Activated gamma-delta T cell (primary cell): Measurements from ENCODE around the gene PRSS48.
A peak's percentile ranks its signal among the peaks of the same experiment; 100 is the strongest.
"Not testable (repeated sequence)": the region's sequence is repeated elsewhere in the genome, so short reads cannot be mapped to it uniquely, and the experiment has no call there.

ENCODE experiments used
- DNase-seq: peaks from one replicate; lab custom pipeline; 2025; lab: John Stamatoyannopoulos, UW
- total RNA-seq, 2 donors: gene quantifications; one replicate each; lab custom pipeline; 2026; lab: John Stamatoyannopoulos, UW

PRSS48 gene, protein sequence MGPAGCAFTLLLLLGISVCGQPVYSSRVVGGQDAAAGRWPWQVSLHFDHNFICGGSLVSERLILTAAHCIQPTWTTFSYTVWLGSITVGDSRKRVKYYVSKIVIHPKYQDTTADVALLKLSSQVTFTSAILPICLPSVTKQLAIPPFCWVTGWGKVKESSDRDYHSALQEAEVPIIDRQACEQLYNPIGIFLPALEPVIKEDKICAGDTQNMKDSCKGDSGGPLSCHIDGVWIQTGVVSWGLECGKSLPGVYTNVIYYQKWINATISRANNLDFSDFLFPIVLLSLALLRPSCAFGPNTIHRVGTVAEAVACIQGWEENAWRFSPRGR
- total RNA-seq, result 0 reads per million in 2 donors

DNA sequence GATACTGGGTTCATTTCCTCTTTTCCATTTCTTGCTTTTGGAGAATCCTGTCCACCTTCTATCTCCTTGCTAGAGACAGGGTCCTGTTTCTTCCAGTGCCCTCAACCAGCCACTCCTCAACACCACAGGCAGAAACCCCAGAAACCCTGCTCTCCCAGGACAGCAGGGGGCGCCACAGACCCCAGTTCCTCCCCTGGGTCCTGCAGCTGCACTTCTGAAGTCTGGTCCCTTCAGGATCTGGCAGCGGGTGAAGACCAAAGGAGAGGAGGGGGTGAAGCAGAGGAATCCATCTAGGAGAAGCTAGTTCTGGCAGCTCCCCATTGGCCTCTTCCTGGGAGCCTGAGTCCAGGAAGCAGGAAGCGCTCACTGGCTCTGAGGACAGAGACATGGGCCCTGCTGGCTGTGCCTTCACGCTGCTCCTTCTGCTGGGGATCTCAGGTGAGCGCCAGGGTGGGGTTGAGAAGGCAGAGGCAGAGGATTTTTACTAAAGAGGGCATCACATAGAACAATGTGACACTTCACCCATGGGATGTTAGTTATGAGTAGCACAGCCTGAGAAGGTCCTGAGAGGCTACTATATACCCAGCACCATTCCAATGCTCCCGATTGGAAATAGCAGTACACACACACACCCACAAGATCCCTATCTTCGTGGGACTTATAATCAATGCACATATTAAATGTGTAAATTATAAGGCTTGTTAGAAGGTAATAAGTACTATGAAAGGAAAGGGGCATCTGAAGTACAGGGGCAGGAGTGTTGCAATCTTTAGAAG is at the start of gene PRSS48:
Gene PRSS48, plus strand, starts transcription at position 375 of the 776 bp plus-strand sequence. Its CDS starts 12 bp downstream, at position 387.
- no peak for DNase-seq

DNA sequence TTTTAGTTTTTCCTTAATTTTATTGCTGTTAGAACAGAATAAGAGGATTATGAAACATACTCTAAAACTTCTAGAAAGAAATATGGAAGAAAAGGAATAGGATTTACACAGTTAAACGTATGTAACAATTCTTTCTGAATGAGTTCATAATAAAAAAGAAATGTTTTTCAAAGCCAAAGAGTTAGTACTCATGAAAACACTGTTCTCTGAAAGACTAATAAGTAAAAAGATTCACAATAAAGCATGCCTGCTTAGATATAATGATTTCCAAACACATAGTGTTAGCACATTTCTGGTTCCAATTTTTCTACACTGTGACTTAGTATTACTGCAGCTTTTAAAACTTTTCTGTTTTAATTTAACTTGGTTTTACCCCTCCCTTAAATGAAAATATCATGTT is 49.8 kb upstream of the PRSS48 start:
- no peak for DNase-seq

DNA sequence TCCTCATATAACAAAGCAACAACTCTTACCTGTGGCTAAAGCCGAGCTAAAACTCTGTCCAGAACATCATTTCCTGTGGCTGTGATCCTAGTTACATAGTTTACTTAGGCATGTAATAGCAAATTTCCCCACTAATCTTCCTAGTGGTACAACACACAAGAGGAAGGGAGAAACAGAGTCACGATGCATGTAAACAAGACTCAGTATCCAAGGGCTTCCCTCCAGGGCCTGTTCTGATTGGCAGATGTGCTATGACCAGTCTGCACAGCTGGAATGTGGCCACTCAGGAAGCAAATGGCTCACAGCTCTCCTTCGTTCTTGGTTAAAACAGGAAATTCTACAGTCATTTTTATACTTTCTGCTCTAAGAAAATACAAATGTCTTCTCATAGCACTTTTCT is 49.2 kb upstream of the PRSS48 start:
- no peak for DNase-seq

DNA sequence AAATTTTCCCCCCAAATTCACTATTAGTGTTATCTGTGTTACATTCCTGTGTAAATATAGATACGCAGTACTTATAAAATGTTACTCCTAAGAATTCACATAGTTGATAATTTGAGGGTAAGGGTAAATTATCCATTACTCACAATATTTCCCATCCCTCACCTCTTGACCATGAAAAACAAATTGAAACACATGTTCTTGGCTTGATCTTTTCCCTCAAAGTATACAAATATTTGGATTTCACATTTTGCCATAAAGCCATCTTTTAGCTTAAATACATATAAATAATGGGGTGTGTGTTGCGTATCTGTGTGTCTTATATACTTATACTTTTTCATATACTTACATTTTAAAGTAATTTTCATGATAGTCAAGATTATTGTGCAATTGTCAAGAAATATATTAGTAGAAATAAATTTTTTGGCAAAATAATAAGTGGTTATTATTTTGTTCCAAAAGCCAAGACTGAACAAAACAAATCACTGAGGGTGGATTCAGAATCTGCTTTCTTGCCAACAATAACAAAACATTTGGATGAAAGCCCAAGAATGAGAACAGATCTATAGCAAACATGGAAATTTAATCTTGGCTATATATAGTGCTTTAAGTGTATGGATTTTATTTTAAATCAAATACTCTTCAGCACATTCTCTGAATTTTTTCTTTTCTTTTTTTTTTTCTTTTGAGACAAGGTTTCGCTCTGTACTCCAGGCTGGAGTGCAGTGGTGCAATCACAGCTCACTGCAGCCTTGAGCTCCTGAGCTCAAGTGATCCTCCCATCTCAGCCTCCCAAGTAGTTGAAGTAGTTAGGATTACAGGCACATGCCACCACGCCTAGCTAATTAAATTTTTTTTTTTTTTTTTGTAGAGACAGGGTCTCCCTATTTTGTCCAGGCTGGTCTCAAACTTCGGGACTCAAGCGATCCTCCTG is 48.5 kb upstream of the PRSS48 start:
- no peak for DNase-seq

DNA sequence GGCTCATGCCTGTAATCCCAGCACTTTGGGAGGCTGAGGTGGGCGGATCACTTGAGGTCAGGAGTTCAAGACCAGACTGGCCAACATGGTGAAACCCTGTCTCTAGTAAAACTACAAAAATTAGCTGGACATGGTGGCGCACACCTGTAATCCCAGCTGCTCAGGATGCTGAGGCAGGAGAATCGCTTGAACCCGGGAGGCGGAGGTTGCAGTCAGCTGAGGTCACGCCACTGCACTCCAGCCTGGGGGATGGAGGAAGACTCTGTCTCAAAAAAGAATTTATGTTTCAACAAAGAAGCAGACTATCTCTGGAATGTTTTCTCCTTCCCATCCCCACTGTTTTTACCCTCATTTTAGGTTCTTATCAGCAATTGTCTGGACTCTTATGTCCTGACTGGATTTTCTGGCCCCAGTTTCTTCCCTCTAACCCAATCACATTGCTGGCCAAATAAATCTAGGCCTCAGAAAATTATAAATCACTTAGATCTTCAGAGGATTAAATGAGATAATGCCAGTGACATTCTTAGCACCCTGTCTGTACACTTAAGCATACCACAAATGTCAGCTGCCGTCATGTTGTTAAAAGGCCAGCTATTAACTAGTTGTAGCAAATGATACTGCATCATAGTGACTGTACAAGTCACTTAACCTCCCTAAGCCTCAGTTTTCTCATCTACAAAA is 44.9 kb upstream of the PRSS48 start:
- no peak for DNase-seq

DNA sequence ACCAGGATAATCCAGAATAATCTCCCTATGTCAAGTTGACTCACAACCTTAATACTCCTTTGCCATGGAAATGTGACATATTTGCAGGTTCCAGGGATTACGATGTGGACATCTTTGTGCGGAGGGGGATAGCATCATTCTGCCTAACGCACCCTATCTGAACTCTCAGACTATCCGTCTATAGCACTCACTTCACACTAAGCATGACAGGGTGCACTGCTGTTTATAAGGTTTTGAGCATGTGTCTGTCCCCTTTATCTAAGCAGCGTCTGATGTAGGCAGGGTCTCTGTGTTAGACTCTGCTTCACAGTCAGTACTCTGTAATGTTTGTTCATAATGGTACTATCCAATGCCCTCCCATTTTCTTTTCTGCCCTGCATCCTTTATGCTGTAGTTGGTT is 43.4 kb upstream of the PRSS48 start:
- DNase-seq, result no peak

DNA sequence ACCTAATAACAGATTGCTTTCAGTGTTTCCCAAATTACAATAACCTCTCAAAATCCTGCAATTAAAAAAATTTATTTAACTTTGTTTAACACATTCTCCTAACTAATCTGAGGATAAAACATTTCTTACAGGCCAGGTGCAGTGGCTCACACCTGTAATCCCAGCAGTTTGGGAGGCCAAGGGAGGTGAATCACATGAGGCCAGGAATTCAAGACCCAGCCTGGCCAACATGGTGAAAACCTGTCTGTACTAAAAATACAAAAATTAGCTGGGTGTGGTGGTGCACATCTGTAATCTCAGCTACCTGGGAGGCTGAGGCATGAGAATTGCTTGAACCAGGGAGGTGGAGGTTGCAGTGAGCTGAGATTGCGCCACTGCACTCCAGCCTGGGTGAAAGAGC is 41.6 kb upstream of the PRSS48 start:
- not testable (repeated sequence) for DNase-seq

DNA sequence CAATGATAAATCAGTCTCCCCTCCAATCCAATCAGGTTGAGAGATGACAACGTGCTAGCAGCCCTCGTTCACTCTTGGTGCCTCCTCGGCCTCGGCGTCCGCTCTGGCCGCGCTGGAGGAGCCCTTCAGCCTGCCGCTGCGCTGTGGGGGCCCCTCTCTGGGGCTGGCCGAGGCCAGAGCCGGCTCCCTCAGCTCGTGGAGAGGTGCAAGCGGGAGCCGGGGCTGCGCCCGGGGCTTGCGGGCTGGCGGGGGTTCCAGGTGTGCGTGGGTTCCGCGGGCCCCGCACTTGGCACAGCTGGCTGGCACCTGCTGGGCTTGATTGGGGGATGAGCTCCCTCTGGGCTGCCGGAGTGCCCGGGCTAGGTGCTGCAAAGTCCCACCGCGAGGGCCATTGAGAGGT is 40.9 kb upstream of the PRSS48 start:
- peak; percentile 7 for DNase-seq

DNA sequence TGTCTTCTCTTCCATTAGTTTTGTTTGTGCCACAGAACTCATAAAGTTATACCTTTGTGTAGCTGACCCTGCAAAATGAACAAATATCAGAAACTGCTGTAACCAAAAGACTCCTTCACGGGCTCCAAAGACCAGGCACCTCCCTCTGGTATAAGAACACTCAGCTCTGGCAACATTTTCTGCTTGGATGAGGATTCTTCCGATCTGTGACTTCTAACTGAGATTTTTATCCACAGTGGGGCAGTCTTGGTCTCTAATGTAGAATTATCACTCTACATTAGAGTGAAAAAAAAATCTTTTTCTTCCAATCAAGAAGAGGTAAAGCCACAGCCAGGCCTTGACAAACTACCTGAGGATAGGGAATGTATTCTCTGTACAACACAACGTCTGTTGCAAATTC is 38.5 kb upstream of the PRSS48 start:
- DNase-seq, result no peak

DNA sequence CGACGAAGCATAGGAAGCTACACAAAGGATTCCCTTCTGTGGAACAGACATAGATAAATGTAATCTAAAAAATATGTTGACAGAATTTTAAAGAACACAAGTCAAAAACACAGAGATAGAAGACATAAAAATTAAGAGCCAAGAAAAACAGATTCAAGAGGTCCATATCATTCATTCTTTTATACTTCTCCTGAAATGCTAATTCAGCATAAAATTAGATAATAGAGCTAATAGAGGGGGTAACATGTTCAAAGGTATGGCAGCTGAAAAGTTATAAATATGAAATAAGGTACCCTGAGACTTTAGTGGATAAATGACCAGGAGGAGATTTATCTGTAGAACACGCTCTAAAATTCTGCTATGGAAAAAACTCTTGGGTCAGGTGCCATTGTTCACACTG is 37.4 kb upstream of the PRSS48 start:
- DNase-seq, result no peak

DNA sequence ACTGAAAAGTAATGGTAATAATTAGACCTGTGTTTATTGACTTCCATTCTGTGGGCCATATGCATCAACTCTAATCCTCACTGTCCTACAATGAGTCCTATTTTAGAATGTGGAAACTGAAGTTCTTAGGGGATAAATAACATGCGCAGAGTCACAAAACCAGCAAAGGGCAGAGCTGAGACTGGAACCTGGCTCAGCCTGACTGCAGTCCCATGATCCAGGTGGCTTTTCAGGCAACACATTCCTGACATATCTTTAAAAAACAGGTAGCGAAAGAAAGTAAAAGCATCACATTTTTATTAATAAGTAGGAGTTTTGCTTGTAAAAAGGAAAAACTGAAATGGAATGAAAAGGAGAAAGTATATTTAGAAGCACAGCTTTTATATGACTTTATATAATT is 34.7 kb upstream of the PRSS48 start:
- no peak for DNase-seq

DNA sequence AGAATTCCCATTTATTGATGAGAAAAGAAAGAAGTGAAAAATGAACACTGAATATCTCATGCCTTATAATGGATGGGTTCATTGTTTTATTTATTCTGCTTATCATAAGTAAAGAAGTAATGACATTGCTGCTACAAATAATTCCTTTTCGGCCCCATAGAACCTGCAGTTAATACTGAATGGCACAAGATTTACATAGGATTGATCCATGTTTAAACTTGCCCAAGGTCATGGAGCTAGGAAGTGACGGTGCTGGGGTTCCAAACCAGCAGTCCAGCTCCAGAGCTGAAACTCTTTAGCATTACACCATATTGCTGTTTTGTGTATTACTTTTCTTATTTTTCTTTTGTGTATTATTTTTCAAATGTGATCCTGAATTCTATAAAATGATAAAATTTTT is 30.2 kb upstream of the PRSS48 start:
- no peak for DNase-seq

DNA sequence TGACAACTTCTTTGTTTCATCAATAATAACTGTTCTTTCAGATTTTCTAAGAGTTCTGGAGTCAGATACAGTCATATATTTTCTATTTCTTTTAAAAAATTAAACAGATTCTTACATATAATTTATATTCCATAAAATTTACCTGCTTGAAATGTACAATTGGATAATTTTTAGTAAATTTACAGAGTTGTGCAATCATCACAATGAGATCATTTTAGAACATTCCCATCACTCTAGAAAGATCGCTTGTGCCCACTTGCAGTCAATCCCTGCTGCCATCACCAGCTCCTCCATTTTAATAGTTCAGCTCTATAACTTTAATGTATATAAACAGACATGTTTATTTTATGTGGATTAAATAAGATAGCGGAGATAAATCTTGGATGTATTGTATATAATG is 29.6 kb upstream of the PRSS48 start:
- DNase-seq, result no peak

DNA sequence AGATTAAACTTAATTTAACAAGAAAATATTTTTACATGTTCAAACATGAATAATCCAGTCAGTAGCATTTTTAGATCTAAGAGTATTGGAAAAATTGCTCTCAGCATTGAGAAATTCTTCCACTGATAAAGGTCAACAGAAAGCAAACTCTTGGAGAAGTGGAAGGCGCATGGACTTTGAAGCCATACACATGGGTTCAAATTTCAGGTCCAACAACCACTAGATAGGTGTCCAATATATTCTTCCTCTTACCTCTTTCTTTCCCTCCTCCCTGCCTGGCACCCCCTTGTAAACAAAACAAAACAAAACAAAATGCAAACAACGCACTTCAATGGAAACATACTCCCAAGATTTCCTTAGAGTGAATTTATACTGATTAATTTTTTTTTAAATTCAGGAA is 28.4 kb upstream of the PRSS48 start:
- no peak for DNase-seq

DNA sequence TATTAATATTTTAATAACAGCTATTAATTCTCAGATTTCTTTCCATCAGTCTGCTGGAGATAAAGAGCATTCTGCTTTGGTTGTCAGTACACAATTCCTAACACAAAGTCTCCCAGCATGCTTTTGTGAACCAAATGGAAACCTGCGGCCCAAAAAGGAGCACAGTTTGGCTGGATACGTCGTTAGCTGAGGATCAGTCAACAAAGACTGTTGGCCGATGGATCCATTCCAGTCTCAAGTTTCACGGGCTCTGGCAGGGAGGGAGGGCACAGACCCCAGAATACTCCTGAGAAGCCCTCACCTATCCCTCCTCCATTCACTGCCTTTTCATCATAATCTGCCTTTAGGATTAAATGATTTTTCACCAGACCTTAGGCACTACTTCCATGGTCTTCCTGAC is 26.3 kb upstream of the PRSS48 start:
- DNase-seq, result no peak

DNA sequence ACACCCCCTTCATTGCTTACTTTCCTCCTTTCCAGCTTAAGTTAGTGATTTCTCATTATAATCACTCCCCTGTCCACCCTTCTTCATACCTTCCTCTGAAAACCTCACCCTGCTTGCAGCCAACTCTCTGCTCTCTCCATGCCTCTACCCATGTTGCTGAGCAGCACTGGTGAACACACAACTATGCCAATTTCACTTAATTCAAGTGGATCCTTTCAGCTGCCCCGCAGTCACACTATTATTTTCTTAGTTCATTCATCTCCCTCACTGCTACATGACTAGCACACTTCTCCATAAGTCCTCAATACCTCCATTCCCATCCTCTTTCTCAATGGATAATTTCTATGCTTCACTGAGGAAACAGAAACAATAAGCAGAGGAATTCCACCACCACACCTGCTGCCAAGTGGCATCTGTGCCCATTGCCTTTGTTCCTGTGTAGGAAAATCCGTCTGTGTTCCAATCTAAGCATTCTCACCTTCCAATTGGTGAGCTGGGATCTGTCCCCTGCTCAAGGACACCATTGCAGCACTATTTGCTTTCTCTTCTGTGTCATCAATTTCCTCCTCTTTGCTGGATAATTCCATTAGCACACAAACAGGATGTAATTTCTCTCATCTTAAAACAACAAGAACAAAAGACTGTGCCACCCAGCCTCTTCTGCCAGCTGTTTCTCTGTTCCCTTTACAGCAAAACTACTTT is 25.2 kb upstream of the PRSS48 start:
- DNase-seq, result no peak

DNA sequence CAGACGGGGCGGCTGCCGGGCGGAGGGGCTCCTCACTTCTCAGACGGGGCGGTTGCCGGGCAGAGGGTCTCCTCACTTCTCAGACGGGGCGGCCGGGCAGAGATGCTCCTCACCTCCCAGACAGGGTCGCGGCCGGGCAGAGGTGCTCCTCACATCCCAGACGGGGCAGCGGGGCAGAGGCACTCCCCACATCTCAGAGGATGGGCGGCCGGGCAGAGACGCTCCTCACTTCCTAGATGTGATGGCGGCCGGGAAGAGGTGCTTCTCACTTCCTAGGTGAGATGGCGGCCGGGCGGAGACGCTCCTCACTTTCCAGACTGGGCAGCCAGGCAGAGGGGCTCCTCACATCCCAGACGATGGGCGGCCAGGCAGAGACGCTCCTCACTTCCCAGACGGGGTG is 21.7 kb upstream of the PRSS48 start:
- DNase-seq, result not testable (repeated sequence)

DNA sequence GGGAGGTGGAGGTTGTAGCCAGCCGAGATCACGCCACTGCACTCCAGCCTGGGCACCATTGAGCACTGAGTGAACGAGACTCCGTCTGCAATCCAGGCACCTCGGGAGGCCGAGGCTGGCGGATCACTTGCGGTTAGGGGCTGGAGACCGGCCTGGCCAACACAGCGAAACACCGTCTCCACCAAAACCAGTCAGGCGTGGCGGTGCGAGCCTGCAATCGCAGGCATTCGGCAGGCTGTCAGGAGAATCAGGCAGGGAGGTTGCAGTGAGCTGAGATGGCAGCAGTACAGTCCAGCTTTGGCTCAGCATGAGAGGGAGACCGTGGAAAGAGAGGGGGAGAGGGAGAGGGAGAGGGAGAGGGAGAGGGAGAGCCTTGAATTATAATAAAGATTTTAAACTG is 21.3 kb upstream of the PRSS48 start:
- not testable (repeated sequence) for DNase-seq

DNA sequence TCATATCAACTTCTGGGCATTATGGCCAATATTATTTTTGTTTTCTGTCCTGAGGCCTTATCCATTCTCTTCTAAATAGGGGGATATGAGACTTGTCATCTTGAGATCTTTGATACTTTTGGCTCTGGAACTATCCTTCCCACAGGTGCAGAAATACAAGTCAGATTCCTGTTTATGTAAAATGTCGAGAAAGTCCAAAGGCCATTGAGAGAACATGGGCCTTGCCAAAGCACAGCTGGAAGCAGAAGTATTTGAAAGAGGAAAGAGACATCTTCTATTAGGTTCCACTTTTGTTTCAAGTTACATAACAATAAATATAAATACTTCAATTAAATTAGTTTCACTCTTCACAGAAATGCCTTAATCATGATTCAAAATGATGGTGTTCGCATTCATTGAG is 20.8 kb upstream of the PRSS48 start:
- no peak for DNase-seq

DNA sequence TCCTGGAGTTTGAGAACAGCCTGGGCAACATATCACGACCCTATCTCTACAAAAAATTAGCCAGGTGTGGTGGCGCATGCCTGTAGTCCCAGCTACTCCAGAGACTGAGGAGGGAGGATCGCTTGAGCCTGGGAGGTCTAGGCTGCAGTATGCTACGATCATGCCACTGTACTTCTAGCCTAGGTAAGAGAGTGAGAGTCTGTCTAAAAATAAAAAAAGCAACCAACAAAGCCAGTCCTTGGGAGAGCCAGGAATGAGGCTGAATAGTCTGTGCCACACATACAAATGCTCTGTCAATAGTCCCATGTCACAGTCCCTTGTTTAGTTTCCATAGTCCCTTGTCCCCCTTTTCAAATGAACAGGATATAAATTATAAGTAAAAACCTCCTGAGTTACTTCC is 19.3 kb upstream of the PRSS48 start:
- DNase-seq, result no peak

DNA sequence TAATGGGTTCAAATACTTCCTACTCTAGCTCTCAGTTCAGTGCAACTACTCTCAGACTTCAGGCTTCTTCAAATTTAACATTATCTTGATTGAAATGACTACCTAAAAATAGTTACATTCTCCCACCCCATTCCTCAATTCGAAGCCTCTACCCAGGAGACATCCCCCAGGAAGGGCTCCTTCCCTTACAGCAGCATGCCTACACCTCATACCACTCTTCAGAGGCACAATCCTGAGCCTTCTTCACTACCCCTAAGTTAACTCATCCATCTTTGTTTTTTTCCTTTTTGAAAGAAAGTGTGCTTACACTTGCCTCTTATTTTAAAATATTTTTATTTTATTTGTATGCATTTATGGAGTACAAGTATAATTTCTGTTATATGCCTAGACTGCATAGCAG is 17.2 kb upstream of the PRSS48 start:
- DNase-seq, result no peak
